Activated CD4-positive, alpha-beta T cell treated with anti-CD3 and anti-CD28 coated beads for 24 hours (primary cell): ENCODE measurements around the gene DAAM2.

Source experiments
- DNase-seq, 2 donors: peaks; one replicate each; pipeline ENCODE4 v3.0.0-alpha.2; 2020; ENCODE audit warnings: low read depth in 2 of 2

DAAM2 gene

GRCh38 chr6:39887692-39888450 lies 95.7 kb downstream of the DAAM2 start:
- no peak for DNase-seq

- DNase-seq = no peak
Measured at GRCh38 chr6:39889229-39889628, 97.1 kb downstream of the DAAM2 start.

- no peak for DNase-seq
Measured at GRCh38 chr6:39891353-39891752, 99.2 kb downstream of the DAAM2 start.

GRCh38 chr6:39891976-39892375 lies 99.8 kb downstream of the DAAM2 start:
- no peak for DNase-seq

- peak; percentile 9 to 12 for DNase-seq
Measured at GRCh38 chr6:39892490-39893129, 100.4 kb downstream of the DAAM2 start.

- no peak for DNase-seq
Measured at GRCh38 chr6:39893286-39893685, 101.1 kb downstream of the DAAM2 start.

- no peak for DNase-seq
Measured at GRCh38 chr6:39896701-39897100, 104.5 kb downstream of the DAAM2 start.

- no peak for DNase-seq
Measured at GRCh38 chr6:39897698-39898097, 105.5 kb downstream of the DAAM2 start.

- no peak for DNase-seq
Measured at GRCh38 chr6:39898625-39899024, 106.4 kb downstream of the DAAM2 start.

GRCh38 chr6:39899554-39900295 lies 107.5 kb downstream of the DAAM2 start:
- DNase-seq = no peak

GRCh38 chr6:39901116-39901655 lies 109.0 kb downstream of the DAAM2 start:
- DNase-seq = no peak

- no peak for DNase-seq
Measured at GRCh38 chr6:39901670-39902069, 109.5 kb downstream of the DAAM2 start.

GRCh38 chr6:39902136-39902535 lies 110.0 kb downstream of the DAAM2 start:
- no peak for DNase-seq

GRCh38 chr6:39902786-39903465 lies 110.8 kb downstream of the DAAM2 start:
- DNase-seq = no peak

GRCh38 chr6:39903656-39904055 lies 111.5 kb downstream of the DAAM2 start:
- no peak for DNase-seq

- no peak for DNase-seq
Measured at GRCh38 chr6:39904946-39905639, 112.9 kb downstream of the DAAM2 start.

- no peak for DNase-seq
Measured at GRCh38 chr6:39905640-39905975, 113.4 kb downstream of the DAAM2 start.

GRCh38 chr6:39906318-39906761 lies 114.2 kb downstream of the DAAM2 start:
- DNase-seq = no peak

- no peak for DNase-seq
Measured at GRCh38 chr6:39907871-39908575, 115.8 kb downstream of the DAAM2 start.

- DNase-seq = no peak
Measured at GRCh38 chr6:39908838-39909583, 116.8 kb downstream of the DAAM2 start.
